H1 (cell line): ENCODE data around the gene USE1. TPM values are rescaled to one million over a fixed set of nuclear protein-coding genes. Genes with fewer than 3 reads are reported as not detected.
A peak's percentile ranks its signal among the peaks of the same experiment; 100 is the strongest.

Source experiments
- CTCF ChIA-PET: fragments of 300-600 bp; sonication (Branson Sonifier 250); formaldehyde crosslinking; loops from one replicate; lab custom pipeline; 2021; ENCODE audit not compliant: partially characterized antibody; lab: Charles Lee
- POLR2A ChIA-PET: fragments of 300-600 bp; sonication (Branson Sonifier 250); formaldehyde crosslinking; loops from one replicate; lab custom pipeline; 2021; ENCODE audit warnings: inconsistent platforms; ENCODE audit not compliant: partially characterized antibody; lab: Charles Lee
- DNase-seq, 2 experiments: peaks; one replicate each; pipeline versions ENCODE4 v3.0.0 to v3.0.0-alpha.2; 2010 to 2022; ENCODE audit warnings: low spot score in 2 of 2, low read depth in 1 of 2, mixed read lengths in 1 of 2
- FAIRE-seq: peaks from 2 replicates; lab custom pipeline; 2011; peaks lifted over from hg19 to GRCh38; lab: Jason Lieb, UNC
- H2AFZ ChIP-seq: 2 replicates; pipeline ENCODE4 v1.8.1; 2012; ENCODE audit warnings: low read length, inconsistent platforms
- H2AK5ac ChIP-seq: 2 replicates; pipeline ENCODE4 v1.6.1; 2013; ENCODE audit warnings: low read depth, low read length
- H2BK120ac ChIP-seq: replicated peaks from 2 replicates; pipeline ENCODE3; 2013; ENCODE audit warnings: low read depth, low read length, inconsistent platforms
- H2BK12ac ChIP-seq: 2 replicates; pipeline ENCODE4 v1.6.1; 2013; ENCODE audit warnings: low read depth, low read length
- H2BK15ac ChIP-seq: 2 replicates; pipeline ENCODE4 v1.6.1; 2013; ENCODE audit warnings: low read length
- H2BK20ac ChIP-seq: 2 replicates; pipeline ENCODE4 v1.6.1; 2013; ENCODE audit warnings: low read length
- H2BK5ac ChIP-seq: 2 replicates; pipeline ENCODE4 v1.6.1; 2013; ENCODE audit warnings: low read depth, low read length
- H3K14ac ChIP-seq: 2 replicates; pipeline ENCODE4 v1.6.1; 2013; ENCODE audit warnings: inconsistent platforms; ENCODE audit not compliant: insufficient read length
- H3K18ac ChIP-seq: 2 replicates; pipeline ENCODE4 v1.6.1; 2013; ENCODE audit warnings: low read length; ENCODE audit errors: extremely low read depth
- H3K23ac ChIP-seq: 2 replicates; pipeline ENCODE4 v1.6.1; 2013; ENCODE audit warnings: inconsistent platforms; ENCODE audit not compliant: insufficient read length
- H3K23me2 ChIP-seq: 2 replicates; pipeline ENCODE4 v1.6.1; 2013; ENCODE audit warnings: low read depth, low read length
- H3K27ac ChIP-seq: 2 replicates; pipeline ENCODE4 v1.6.1; 2011; ENCODE audit warnings: low read depth, low read length, inconsistent platforms
- H3K27me3 ChIP-seq, 4 experiments: replicated peaks in 1 of 4; 1 replicate in 1 of 4; 2 replicates in 3 of 4; pipeline versions ENCODE4 v1.6.1 to v1.8.1; 2011 to 2013; ENCODE audit warnings: low read length in 3 of 4, mild to moderate bottlenecking in 3 of 4, inconsistent platforms in 2 of 4, mixed read lengths in 2 of 4, moderate library complexity in 1 of 4; ENCODE audit not compliant: control insufficient read depth in 3 of 4, insufficient read depth in 3 of 4; ENCODE audit errors: extremely low read depth in 1 of 4
- H3K36me3 ChIP-seq, 4 experiments: 2 replicates each; pipeline versions ENCODE4 v1.6.1 to v1.8.1; 2011 to 2013; ENCODE audit warnings: mild to moderate bottlenecking in 4 of 4, low read length in 3 of 4, moderate library complexity in 2 of 4, control low read depth in 1 of 4, inconsistent platforms in 1 of 4; ENCODE audit not compliant: insufficient read depth in 4 of 4, control insufficient read depth in 2 of 4
- H3K4ac ChIP-seq: replicated peaks from 2 replicates; pipeline ENCODE3; 2013; ENCODE audit warnings: low read length, low read depth, mixed read lengths, inconsistent platforms; ENCODE audit not compliant: insufficient read length
- H3K4me1 ChIP-seq, 4 experiments: replicated peaks in 1 of 4; 1 replicate in 1 of 4; 2 replicates in 3 of 4; pipeline versions ENCODE4 v1.6.1 to v1.8.1; 2011 to 2013; ENCODE audit warnings: low read length in 3 of 4, inconsistent platforms in 2 of 4, mixed read lengths in 1 of 4; ENCODE audit not compliant: insufficient read depth in 4 of 4, control insufficient read depth in 3 of 4
- H3K4me2 ChIP-seq, 2 experiments: 2 replicates each; pipeline versions ENCODE4 v1.6.1 to v1.8.1; 2011 to 2013; ENCODE audit warnings: low read depth in 2 of 2, low read length in 2 of 2, control low read depth in 1 of 2, inconsistent platforms in 1 of 2, mild to moderate bottlenecking in 1 of 2; ENCODE audit not compliant: insufficient read depth in 1 of 2
- H3K4me3 ChIP-seq, 4 experiments: fragments of 200-600, 300-600 bp in 1 of 4; sonication (generic), shearing (Covaris generic), sonication (Bioruptor Twin) in 1 of 4; 2 replicates each; pipeline versions ENCODE4 v1.5.1 to v1.8.1; 2011 to 2016; ENCODE audit warnings: low read length in 4 of 4, low read depth in 3 of 4, control low read depth in 2 of 4, inconsistent platforms in 2 of 4, mild to moderate bottlenecking in 2 of 4, mixed read lengths in 1 of 4, moderate library complexity in 1 of 4; ENCODE audit not compliant: insufficient read depth in 2 of 4; ENCODE audit errors: extremely low read depth in 1 of 4
- H3K56ac ChIP-seq: replicated peaks from 2 replicates; pipeline ENCODE3; 2013; ENCODE audit warnings: low read depth, mild to moderate bottlenecking, mixed read lengths, low read length, inconsistent platforms; ENCODE audit not compliant: insufficient read length
- H3K79me1 ChIP-seq: 2 replicates; pipeline ENCODE4 v1.6.1; 2013; ENCODE audit warnings: low read depth, low read length, control low read depth
- H3K79me2 ChIP-seq, 2 experiments: 2 replicates each; pipeline versions ENCODE4 v1.6.1 to v1.8.1; 2012 to 2013; ENCODE audit warnings: low read length in 2 of 2, mild to moderate bottlenecking in 2 of 2, inconsistent platforms in 1 of 2; ENCODE audit not compliant: insufficient read depth in 2 of 2, control insufficient read depth in 1 of 2
- H3K9ac ChIP-seq, 4 experiments: replicated peaks in 1 of 4; 1 replicate in 1 of 4; 2 replicates in 3 of 4; pipeline versions ENCODE4 v1.6.1 to v1.8.1; 2011 to 2013; ENCODE audit warnings: low read depth in 3 of 4, low read length in 3 of 4, control low read depth in 2 of 4, mild to moderate bottlenecking in 2 of 4, moderate library complexity in 2 of 4, inconsistent platforms in 1 of 4; ENCODE audit errors: extremely low read depth in 1 of 4
- H3K9me3 ChIP-seq, 2 experiments: 2 replicates each; pipeline versions ENCODE4 v1.6.1 to v1.8.1; 2012 to 2013; ENCODE audit warnings: mild to moderate bottlenecking in 2 of 2, moderate library complexity in 2 of 2, control low read depth in 1 of 2, inconsistent platforms in 1 of 2, low read depth in 1 of 2, low read length in 1 of 2, mixed read lengths in 1 of 2; ENCODE audit not compliant: insufficient read depth in 2 of 2
- H4K20me1 ChIP-seq, 2 experiments: replicated peaks in 1 of 2; 2 replicates each; pipeline versions ENCODE3 to v1.8.1; 2011 to 2013; ENCODE audit warnings: inconsistent platforms in 2 of 2, low read length in 2 of 2, mild to moderate bottlenecking in 1 of 2; ENCODE audit not compliant: insufficient read depth in 2 of 2, control insufficient read depth in 1 of 2
- H4K5ac ChIP-seq: 2 replicates; pipeline ENCODE4 v1.6.1; 2013; ENCODE audit warnings: low read length, low read depth, mixed read lengths, inconsistent platforms; ENCODE audit not compliant: insufficient read length
- H4K8ac ChIP-seq: 2 replicates; pipeline ENCODE4 v1.8.0; 2013; ENCODE audit warnings: mild to moderate bottlenecking, moderate library complexity, low read length, inconsistent platforms; ENCODE audit not compliant: insufficient read depth; ENCODE audit errors: extremely low read depth
- H4K91ac ChIP-seq: replicated peaks from 2 replicates; pipeline ENCODE3; 2013; ENCODE audit warnings: low read length, mixed read lengths, inconsistent platforms; ENCODE audit not compliant: insufficient read length
- CTCF ChIP-seq, 3 experiments: IDR thresholded peaks; 1 replicate in 2 of 3; 2 replicates in 1 of 3; pipeline versions ENCODE4 v1.5.1 to v1.6.1; 2011; ENCODE audit warnings: low read length in 3 of 3, mild to moderate bottlenecking in 3 of 3, inconsistent platforms in 2 of 3, low read depth in 1 of 3, moderate library complexity in 1 of 3; ENCODE audit not compliant: insufficient read depth in 1 of 3; ENCODE audit errors: control extremely low read depth in 1 of 3
- EGR1 ChIP-seq: IDR thresholded peaks from 2 replicates; pipeline ENCODE4 v1.6.1; 2011; ENCODE audit warnings: low read depth, low read length, borderline replicate concordance
- EZH2 ChIP-seq: fragments of 200-600 bp; sonication (generic); IDR thresholded peaks from 2 replicates; pipeline ENCODE4 v1.7.1; 2012; ENCODE audit warnings: low read depth, mild to moderate bottlenecking, moderate library complexity, low read length, inconsistent platforms; ENCODE audit not compliant: severe bottlenecking
- HDAC6 ChIP-seq: IDR thresholded peaks from one replicate; pipeline ENCODE4 v1.7.1; 2012; ENCODE audit warnings: low read depth, mild to moderate bottlenecking, inconsistent platforms, low read length, moderate library complexity
- KDM5A ChIP-seq: fragments of 200-600 bp; IDR thresholded peaks from 2 replicates; pipeline ENCODE4 v1.7.1; 2012; ENCODE audit warnings: mild to moderate bottlenecking, low read length, inconsistent platforms, mixed read lengths
- POLR2A ChIP-seq, 2 experiments: IDR thresholded peaks; 1 replicate in 1 of 2; 2 replicates in 1 of 2; pipeline ENCODE4 v1.6.1; 2011; ENCODE audit warnings: low read depth in 2 of 2, low read length in 2 of 2, mild to moderate bottlenecking in 2 of 2; ENCODE audit errors: control extremely low read depth in 1 of 2
- TAF1 ChIP-seq: IDR thresholded peaks from 2 replicates; pipeline ENCODE4 v1.6.1; 2011; ENCODE audit warnings: mild to moderate bottlenecking, low read depth, low read length
- TBP ChIP-seq: IDR thresholded peaks from 2 replicates; pipeline ENCODE4 v1.6.1; 2011; ENCODE audit warnings: low read depth, low read length, improper control_type of control experiment
- WGBS, 2 experiments: shearing (Covaris generic) in 1 of 2; methylation state at CpG; one replicate each; pipeline versions ENCODE4 v1.1.6 to v1.1.7; 2013 to 2015; ENCODE audit warnings: low lambda C conversion rate in 2 of 2, mixed read lengths in 2 of 2, inconsistent platforms in 1 of 2, low coverage in 1 of 2, missing lambda C conversion rate in 1 of 2; ENCODE audit not compliant: insufficient replicate concordance in 2 of 2, insufficient coverage in 1 of 2, insufficient read length in 1 of 2; ENCODE audit errors: extremely low coverage in 1 of 2, missing lambda C conversion rate in 1 of 2; 5-methylcytosine and 5-hydroxymethylcytosine counted together
- polyA plus RNA-seq, 7 experiments: library from polyadenylated mRNA; depleted of rRNA in 3 of 7; stranded (reverse) in 5 of 7; unstranded in 2 of 7; fragments of >200 nt in 5 of 7; fragments of 200-250 nt in 2 of 7; gene quantifications; 1 replicate in 5 of 7; 2 replicates in 1 of 7; 4 replicates in 1 of 7; pipeline versions ENCODE4 v1.2.1 to v1.2.3, GENCODE V29; 2011 to 2013; ENCODE audit warnings: missing spikeins in 2 of 7, mixed read lengths in 2 of 7
- total RNA-seq: library from RNA; stranded (reverse); fragmentation: NEBNext Ultra II Directional; extraction: Animal tissue kit (Norgen Biotek cat#: 25700); gene quantifications from 2 replicates; pipeline ENCODE4 v1.2.1, GENCODE V29; 2021

USE1 gene
- total and polyA plus RNA-seq, 2 of the 8 experiments (the other 6 are each of a cell fraction or from before 2014, with no cell fraction given) = 8.7 to 13.9 TPM

- peak overlapping the region; percentile 81 for H4K91ac ChIP-seq
- H3K14ac ChIP-seq = no peak overlapping the region
- no peak overlapping the region; a peak in 1 of 7 replicates for H3K9ac ChIP-seq
- H3K9me3 ChIP-seq = no peaks in the 10 kb centered on the region
- no peaks in the 10 kb centered on the region for H4K20me1 ChIP-seq
- H3K27me3 ChIP-seq = no peaks in the 10 kb centered on the region
- WGBS, 2 experiments = 47% methylated on average over 22 of the region's 28 CpGs; no CpG with 5 or more reads in 1 of the 2 experiments
- peak overlapping the region; percentile 40 to 48 for H3K4me2 ChIP-seq
- no peak overlapping the region for H2BK120ac ChIP-seq
- no peak overlapping the region for H2AFZ ChIP-seq
- H2BK20ac ChIP-seq = no peak overlapping the region
- no peak overlapping the region for H3K56ac ChIP-seq
- H3K4me1 ChIP-seq = peaks cover 0 to 14% (median 7%) of the 10 kb centered on the region in 4 experiments; a peak in 6 of 7 replicates
- H3K4ac ChIP-seq = no peak overlapping the region
- ChIA-PET CTCF (interaction anchor here (0.6 to 1.7 kb wide), 6 partner anchors 8 to 302 kb away, joined by 3 to 7 read pairs (median 4); partner anchors contain the start of gene OCEL1), POLR2A (interaction anchor here (0.7 to 1.8 kb wide), 9 partner anchors 9 to 83 kb away, joined by 3 to 5 read pairs (median 4); no protein-coding TSS in a partner anchor)
- FAIRE-seq = peak; percentile 91
- H2AK5ac ChIP-seq = peak overlapping the region; percentile 75; the same call in 1 of the 2 replicates
- no peaks in the 10 kb centered on the region; the same call in 1 of the 2 replicates for H3K79me1 ChIP-seq
- peak overlapping the region; percentile 49; the same call in 1 of the 2 replicates for H3K27ac ChIP-seq
- 0 out of 2 replicates have a peak overlapping the region, but pooled peaks have one; percentile 3 for H2BK12ac ChIP-seq
- H2BK15ac ChIP-seq = no peak overlapping the region; the same call in 1 of the 2 replicates
- H3K23me2 ChIP-seq = no peaks in the 10 kb centered on the region
- H3K4me3 ChIP-seq = peak overlapping the region in 2 of 4 experiments; percentile 17 to 23; a peak in 1 of 8 replicates
- no peak overlapping the region for H3K23ac ChIP-seq
- no peaks in the 10 kb centered on the region for H3K79me2 ChIP-seq
- no peak overlapping the region for H3K18ac ChIP-seq
- peak overlapping the region; percentile 4 for H4K8ac ChIP-seq
- peak; percentile 97 to 100 for DNase-seq
- peak overlapping the region; percentile 40 for H2BK5ac ChIP-seq
- peaks cover 4 to 19% (median 6%) of the 10 kb centered on the region in 4 experiments; a peak in 7 of 8 replicates for H3K36me3 ChIP-seq
- no peak overlapping the region for H4K5ac ChIP-seq
- peak in 2 of 3 experiments; percentile 18 to 29; a peak in 2 of 4 replicates for TF ChIP-seq CTCF (IDR thresholded peaks at IDR 0.05; ENCODE audit: control extremely low read depth in 1 of 3, insufficient read depth in 1 of 3, low read depth in 1 of 3, low read length in 3 of 3)
- TF ChIP-seq EZH2 = no peak
- peak; percentile 65 for TF ChIP-seq TBP
- TF ChIP-seq POLR2A (IDR thresholded peaks at IDR 0.05; ENCODE audit: control extremely low read depth in 1 of 2, low read depth in 2 of 2, low read length in 2 of 2) = peak in 1 of 2 experiments; percentile 70; a peak in 1 of 3 replicates
- peak; percentile 37; the same call in 1 of the 2 replicates for TF ChIP-seq EGR1
- peak; percentile 79; the same call in 1 of the 2 replicates for TF ChIP-seq TAF1
- TF ChIP-seq KDM5A = no peak
- no peak for TF ChIP-seq HDAC6
Observed at GRCh38 chr19:17209126-17210036, 5.8 kb upstream of the USE1 start.
